Neural crest cell (in vitro differentiated cells): ENCODE results near the gene AATF. TPM values are rescaled to one million over a fixed set of nuclear protein-coding genes. Genes with fewer than 3 reads are reported as not detected.

ENCODE experiments used
- DNase-seq: peaks from one replicate; pipeline ENCODE4 v3.0.0; 2021; ENCODE audit warnings: low read depth, mixed read lengths, low spot score
- H3K27ac Mint-ChIP-seq: one replicate; pipeline ENCODE4 v1.8.0; 2021; ENCODE audit warnings: mild to moderate bottlenecking, mixed read lengths; ENCODE audit not compliant: unreplicated experiment
- H3K27me3 Mint-ChIP-seq: 2 replicates; pipeline ENCODE4 v1.8.0; 2021; ENCODE audit warnings: low read depth, mild to moderate bottlenecking, mixed read lengths
- H3K36me3 Mint-ChIP-seq: 2 replicates; pipeline ENCODE4 v1.8.0; 2021; ENCODE audit warnings: low read depth, mild to moderate bottlenecking, mixed read lengths
- H3K4me1 Mint-ChIP-seq: 2 replicates; pipeline ENCODE4 v1.8.0; 2021; ENCODE audit warnings: mixed read lengths
- H3K4me3 Mint-ChIP-seq: one replicate; pipeline ENCODE4 v1.8.0; 2021; ENCODE audit warnings: mild to moderate bottlenecking, mixed read lengths
- H3K9me3 Mint-ChIP-seq: 2 replicates; pipeline ENCODE4 v1.8.0; 2021; ENCODE audit warnings: mixed read lengths
- total RNA-seq: library from RNA; stranded (reverse); gene quantifications from 2 replicates; pipeline ENCODE4 v1.2.1, GENCODE V29; 2021
- TF ChIP-seq, protein P1 (sequence below): fragments of 200-600 bp; sonication (generic); conservative IDR thresholded peaks from 2 replicates; pipeline ENCODE4 v1.5.0; 2021; ENCODE audit warnings: antibody characterized with exemption, mild to moderate bottlenecking

Gene AATF
- total RNA-seq, 1 donor from 2014 or later = 68.3 TPM

DNA sequence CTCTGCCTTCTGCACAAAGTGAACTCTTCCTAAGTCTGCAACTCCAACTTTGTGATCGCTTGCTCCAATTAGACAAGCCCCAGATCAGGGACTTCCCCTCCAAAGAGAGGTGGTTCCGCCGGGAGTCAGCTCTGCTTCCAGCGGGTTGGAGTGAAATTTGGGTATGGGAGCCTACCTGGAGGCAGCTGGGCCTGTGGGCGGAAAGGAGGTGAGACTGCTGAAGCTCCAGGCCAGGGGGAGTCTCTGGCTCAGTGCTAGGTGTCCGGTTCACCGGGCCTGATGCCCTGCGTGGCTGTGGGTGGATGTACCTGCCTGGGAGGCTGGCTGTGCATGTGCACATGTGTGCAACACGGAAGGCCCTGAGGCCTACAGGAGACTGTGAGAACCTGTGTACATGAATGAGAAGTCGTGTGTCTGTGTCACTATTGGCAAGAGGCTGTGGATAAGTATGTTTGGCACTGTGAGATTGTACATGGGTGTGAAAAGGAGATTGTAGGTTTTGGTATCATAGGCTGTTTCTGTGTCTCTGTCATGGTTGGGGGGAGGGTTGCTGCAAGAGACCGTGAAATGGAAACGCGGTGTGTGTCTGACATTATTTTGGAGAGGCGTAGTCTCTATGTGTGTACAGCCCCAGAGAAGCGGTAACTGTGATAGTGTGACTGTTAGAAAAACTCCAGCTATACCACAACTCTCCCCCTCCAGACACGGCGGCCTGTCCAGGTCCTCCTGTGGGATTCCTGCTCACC is 7.3 kb upstream of the AATF start:
- Mint-ChIP-seq H3K4me3 (peak overlapping the region; percentile 63), H3K27ac (no peak overlapping the region), H3K4me1 (peaks cover 27% of the 10 kb centered on the region), H3K9me3 (no peaks in the 10 kb centered on the region), H3K27me3 (peaks cover 100% of the 10 kb centered on the region), H3K36me3 (peaks cover 4% of the 10 kb centered on the region)
- TF ChIP-seq, protein P1, sequence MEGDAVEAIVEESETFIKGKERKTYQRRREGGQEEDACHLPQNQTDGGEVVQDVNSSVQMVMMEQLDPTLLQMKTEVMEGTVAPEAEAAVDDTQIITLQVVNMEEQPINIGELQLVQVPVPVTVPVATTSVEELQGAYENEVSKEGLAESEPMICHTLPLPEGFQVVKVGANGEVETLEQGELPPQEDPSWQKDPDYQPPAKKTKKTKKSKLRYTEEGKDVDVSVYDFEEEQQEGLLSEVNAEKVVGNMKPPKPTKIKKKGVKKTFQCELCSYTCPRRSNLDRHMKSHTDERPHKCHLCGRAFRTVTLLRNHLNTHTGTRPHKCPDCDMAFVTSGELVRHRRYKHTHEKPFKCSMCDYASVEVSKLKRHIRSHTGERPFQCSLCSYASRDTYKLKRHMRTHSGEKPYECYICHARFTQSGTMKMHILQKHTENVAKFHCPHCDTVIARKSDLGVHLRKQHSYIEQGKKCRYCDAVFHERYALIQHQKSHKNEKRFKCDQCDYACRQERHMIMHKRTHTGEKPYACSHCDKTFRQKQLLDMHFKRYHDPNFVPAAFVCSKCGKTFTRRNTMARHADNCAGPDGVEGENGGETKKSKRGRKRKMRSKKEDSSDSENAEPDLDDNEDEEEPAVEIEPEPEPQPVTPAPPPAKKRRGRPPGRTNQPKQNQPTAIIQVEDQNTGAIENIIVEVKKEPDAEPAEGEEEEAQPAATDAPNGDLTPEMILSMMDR = no peak
- no peak for DNase-seq

DNA sequence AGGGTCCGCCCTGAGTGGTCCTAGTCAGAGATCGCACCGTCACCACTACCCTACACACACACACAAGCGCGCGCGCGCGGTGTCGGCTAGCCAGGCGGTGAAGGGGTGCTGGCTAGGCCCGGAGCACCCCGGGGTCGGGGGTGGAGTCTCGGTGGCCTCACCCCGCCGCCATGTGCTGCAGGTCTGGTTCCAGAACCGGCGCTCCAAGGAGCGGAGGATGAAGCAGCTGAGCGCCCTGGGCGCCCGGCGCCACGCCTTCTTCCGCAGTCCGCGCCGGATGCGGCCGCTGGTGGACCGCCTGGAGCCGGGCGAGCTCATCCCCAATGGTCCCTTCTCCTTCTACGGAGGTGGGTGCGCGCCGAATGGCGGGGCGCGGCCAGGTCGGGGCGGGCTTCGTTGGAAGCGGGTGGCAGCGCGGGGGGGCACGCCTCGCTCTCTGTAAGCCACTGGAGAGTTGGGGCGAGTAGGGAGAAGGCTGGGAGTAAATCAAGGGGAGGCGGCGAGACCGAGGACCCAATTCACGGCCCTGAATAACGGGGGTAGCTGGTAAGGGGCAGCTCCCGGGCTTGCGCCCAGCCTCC is 6.6 kb upstream of the AATF start:
- Mint-ChIP-seq H3K27me3 (peaks cover 100% of the 10 kb centered on the region), H3K27ac (no peak overlapping the region), H3K4me3 (peak overlapping the region; percentile 63), H3K9me3 (no peaks in the 10 kb centered on the region), H3K36me3 (peaks cover 4% of the 10 kb centered on the region), H3K4me1 (peaks cover 23% of the 10 kb centered on the region)
- TF ChIP-seq, protein P1 = no peak
- no peak for DNase-seq

DNA sequence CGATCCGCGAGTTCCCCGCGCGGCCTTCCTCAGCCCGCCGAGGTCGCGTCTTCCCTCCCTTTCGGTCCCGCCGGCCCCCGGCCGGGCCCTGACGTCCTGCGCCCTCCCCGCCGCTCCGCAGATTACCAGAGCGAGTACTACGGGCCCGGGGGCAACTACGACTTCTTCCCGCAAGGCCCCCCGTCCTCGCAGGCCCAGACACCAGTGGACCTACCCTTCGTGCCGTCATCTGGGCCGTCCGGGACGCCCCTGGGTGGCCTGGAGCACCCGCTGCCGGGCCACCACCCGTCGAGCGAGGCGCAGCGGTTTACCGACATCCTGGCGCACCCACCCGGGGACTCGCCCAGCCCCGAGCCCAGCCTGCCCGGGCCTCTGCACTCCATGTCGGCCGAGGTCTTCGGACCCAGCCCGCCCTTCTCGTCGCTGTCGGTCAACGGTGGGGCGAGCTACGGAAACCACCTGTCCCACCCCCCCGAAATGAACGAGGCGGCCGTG is 6.1 kb upstream of the AATF start:
- Mint-ChIP-seq H3K4me1 (peaks cover 18% of the 10 kb centered on the region), H3K27ac (no peak overlapping the region), H3K27me3 (peaks cover 100% of the 10 kb centered on the region), H3K9me3 (no peaks in the 10 kb centered on the region), H3K36me3 (peaks cover 4% of the 10 kb centered on the region), H3K4me3 (no peak overlapping the region)
- TF ChIP-seq, protein P1 = no peak
- no peak for DNase-seq

DNA sequence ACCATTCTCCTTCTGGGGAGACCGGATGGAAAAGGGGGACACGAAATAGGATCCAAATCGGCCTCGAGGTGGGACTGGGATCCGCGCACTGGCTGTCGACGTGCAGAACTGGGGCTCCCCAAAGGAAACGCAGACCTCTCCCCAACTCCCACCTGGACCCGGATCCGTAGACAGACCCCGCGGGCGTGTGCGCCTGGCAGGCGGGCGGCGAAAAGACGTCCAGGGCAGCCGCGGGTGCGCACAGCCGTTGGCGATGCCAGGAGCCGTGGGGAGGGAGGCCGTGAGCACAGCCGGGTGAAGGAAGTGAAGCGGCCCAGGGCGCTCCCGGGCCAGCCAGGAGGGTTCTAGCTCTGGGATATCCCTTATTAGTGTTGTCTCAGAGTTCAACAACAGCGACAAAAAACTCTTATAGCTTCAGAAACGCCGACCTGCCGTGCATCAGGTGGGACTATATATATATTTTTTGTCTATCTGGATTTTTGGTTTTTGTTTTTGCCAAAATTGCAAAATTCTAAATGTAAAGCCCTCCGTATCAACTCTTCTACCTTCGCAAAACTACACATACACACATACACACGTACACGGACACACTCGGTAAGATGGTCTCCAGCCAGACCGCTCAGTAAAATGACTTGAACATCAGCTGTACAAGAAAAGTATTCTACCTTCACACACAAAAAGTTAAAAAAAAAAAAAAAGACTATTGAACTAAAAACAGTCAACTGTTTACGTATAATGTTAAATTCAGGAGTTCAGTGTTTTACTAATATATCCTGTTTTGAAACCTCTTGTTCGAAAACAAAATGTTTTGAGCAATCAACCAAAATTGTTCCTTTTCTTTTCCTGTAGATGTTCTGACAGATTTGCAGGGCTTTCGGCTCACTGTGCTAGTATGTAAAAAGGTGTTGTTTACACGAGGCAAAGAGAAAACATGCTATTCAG is 5.2 kb upstream of the AATF start:
- Mint-ChIP-seq H3K4me3 (no peak overlapping the region), H3K36me3 (peaks cover 4% of the 10 kb centered on the region), H3K4me1 (peaks cover 18% of the 10 kb centered on the region), H3K27me3 (peaks cover 100% of the 10 kb centered on the region), H3K9me3 (no peaks in the 10 kb centered on the region), H3K27ac (no peak overlapping the region)
- TF ChIP-seq, protein P1 = no peak
- no peak for DNase-seq

DNA sequence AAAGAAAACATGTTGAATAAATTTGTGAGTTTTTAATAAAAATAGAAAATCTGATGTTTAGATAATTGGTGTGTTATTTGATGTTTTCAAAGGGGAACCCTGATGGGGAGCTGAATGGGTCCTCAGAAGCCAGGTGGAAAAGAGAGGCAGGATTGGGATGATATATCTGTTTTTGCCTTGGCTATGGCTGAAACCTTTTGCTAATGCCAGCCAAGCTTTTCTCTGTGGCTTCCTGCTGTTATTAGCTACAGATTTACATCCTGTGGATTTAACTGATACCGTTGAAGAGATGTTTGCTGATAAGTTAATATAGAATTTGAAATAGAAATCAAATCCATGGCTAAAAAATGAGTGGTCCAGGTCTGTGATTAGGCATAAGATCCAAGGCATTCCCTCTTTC is 4.2 kb upstream of the AATF start:
- no peaks in the 10 kb centered on the region for H3K9me3 Mint-ChIP-seq
- peaks cover 92% of the 10 kb centered on the region for H3K27me3 Mint-ChIP-seq
- DNase-seq = no peak
- no peak overlapping the region for H3K27ac Mint-ChIP-seq
- TF ChIP-seq, protein P1 = no peak
- H3K4me1 Mint-ChIP-seq = peaks cover 19% of the 10 kb centered on the region
- peaks cover 5% of the 10 kb centered on the region for H3K36me3 Mint-ChIP-seq
- peak overlapping the region; percentile 53 for H3K4me3 Mint-ChIP-seq
